ENCODE measurements around the gene MAP1LC3A. TPM values are rescaled to one million over a fixed set of nuclear protein-coding genes. Genes with fewer than 3 reads are reported as not detected.
"Not testable (repeated sequence)": the region's sequence is repeated elsewhere in the genome, so short reads cannot be mapped to it uniquely, and the experiment has no call there.

MAP1LC3A gene
- total RNA-seq, result 10 to 100 TPM; 30.6 to 61.6 (median 47.8) TPM
- long read RNA-seq, donor 1, transcript MAP1LC3A-201 (4 exons, 1,574 nt), result major isoform, 33 of 52 reads
- long read RNA-seq, donor 1, partial matches to known transcripts, result 6 of 52 reads
- long read RNA-seq, donor 1, other reads (novel, unspliced or antisense), result 10 of 52 reads
- long read RNA-seq, donor 2, transcript MAP1LC3A-201 (4 exons, 1,574 nt), result major isoform, 10 of 31 reads
- long read RNA-seq, donor 2, partial matches to known transcripts, result 6 of 31 reads
- long read RNA-seq, donor 2, other reads (novel, unspliced or antisense), result 11 of 31 reads

- Histone ChIP-seq H3K9me3 (no peaks in the 10 kb centered on the region), H3K4me3 (peak within 1 kb of the TSS; percentile 32), H3K4me1 (ENCODE audit: low read depth) (peaks cover 13% of the 10 kb centered on the region), H3K36me3 (ENCODE audit: low read depth) (peaks cover 3% of the 10 kb centered on the region)
- peak; percentile 94 for ATAC-seq
- no peak for TF ChIP-seq CTCF (IDR thresholded peaks at IDR 0.05)
- intact Hi-C loops (cut with DNase I, micrococcal nuclease), result no loop called here
- peak; percentile 92 to 95 (median 95) for DNase-seq
Observed at GRCh38 chr20:34558320-34559218, at the start of gene MAP1LC3A. Gene MAP1LC3A (plus strand): TSS chr20:34558718. CDS start chr20:34558869, 151 bp downstream.

GRCh38 chr20:34510575-34510974 is 47.9 kb upstream of the MAP1LC3A start:
- no peak for TF ChIP-seq CTCF (IDR thresholded peaks at IDR 0.05)
- Histone ChIP-seq H3K9me3 (no peaks in the 10 kb centered on the region), H3K36me3 (ENCODE audit: low read depth) (no peaks in the 10 kb centered on the region), H3K4me1 (ENCODE audit: low read depth) (peaks cover 4% of the 10 kb centered on the region), H3K4me3 (no peak overlapping the region)
- intact Hi-C loops (cut with DNase I, micrococcal nuclease), result no loop called here
- DNase-seq (no peak), ATAC-seq (no peak)

GRCh38 chr20:34511891-34512265 is 46.6 kb upstream of the MAP1LC3A start:
- H3K36me3 ChIP-seq (ENCODE audit: low read depth), result no peaks in the 10 kb centered on the region
- intact Hi-C loops (cut with DNase I, micrococcal nuclease), result no loop called here
- no peaks in the 10 kb centered on the region for H3K9me3 ChIP-seq
- no peak overlapping the region for H3K4me3 ChIP-seq
- ATAC-seq, result no peak
- H3K4me1 ChIP-seq (ENCODE audit: low read depth), result peaks cover 4% of the 10 kb centered on the region
- TF ChIP-seq CTCF (IDR thresholded peaks at IDR 0.05), result no peak
- DNase-seq, result no peak

- intact Hi-C loops (cut with DNase I, micrococcal nuclease), result no loop called here
- Histone ChIP-seq H3K36me3 (ENCODE audit: low read depth) (no peaks in the 10 kb centered on the region), H3K4me1 (ENCODE audit: low read depth) (peaks cover 6% of the 10 kb centered on the region), H3K4me3 (no peak overlapping the region), H3K9me3 (no peaks in the 10 kb centered on the region)
- TF ChIP-seq CTCF (IDR thresholded peaks at IDR 0.05), result no peak
- DNase-seq (no peak), ATAC-seq (no peak)
Observed at GRCh38 chr20:34512266-34512954, 46.1 kb upstream of the MAP1LC3A start.

- H3K4me3 ChIP-seq, result no peak overlapping the region
- no peaks in the 10 kb centered on the region for H3K36me3 ChIP-seq (ENCODE audit: low read depth)
- DNase-seq (no peak), ATAC-seq (no peak)
- TF ChIP-seq CTCF (IDR thresholded peaks at IDR 0.05), result no peak
- intact Hi-C loops (cut with DNase I, micrococcal nuclease), result no loop called here
- H3K9me3 ChIP-seq, result no peaks in the 10 kb centered on the region
- peaks cover 12% of the 10 kb centered on the region for H3K4me1 ChIP-seq (ENCODE audit: low read depth)
Observed at GRCh38 chr20:34512955-34513419, 45.5 kb upstream of the MAP1LC3A start.

GRCh38 chr20:34514034-34514433 is 44.5 kb upstream of the MAP1LC3A start:
- H3K36me3 ChIP-seq (ENCODE audit: low read depth); ATAC-seq; H3K9me3 ChIP-seq; DNase-seq; H3K4me3 ChIP-seq; intact Hi-C loops (cut with DNase I, micrococcal nuclease): not testable (repeated sequence)
- peaks cover 15% of the 10 kb centered on the region for H3K4me1 ChIP-seq (ENCODE audit: low read depth)

All from mucosa of descending colon (tissue), 3 donors.